ENCODE measurements around the gene TRMO.
"Not testable (repeated sequence)": the region's sequence is repeated elsewhere in the genome, so short reads cannot be mapped to it uniquely, and the experiment has no call there.

Gene TRMO

DNA sequence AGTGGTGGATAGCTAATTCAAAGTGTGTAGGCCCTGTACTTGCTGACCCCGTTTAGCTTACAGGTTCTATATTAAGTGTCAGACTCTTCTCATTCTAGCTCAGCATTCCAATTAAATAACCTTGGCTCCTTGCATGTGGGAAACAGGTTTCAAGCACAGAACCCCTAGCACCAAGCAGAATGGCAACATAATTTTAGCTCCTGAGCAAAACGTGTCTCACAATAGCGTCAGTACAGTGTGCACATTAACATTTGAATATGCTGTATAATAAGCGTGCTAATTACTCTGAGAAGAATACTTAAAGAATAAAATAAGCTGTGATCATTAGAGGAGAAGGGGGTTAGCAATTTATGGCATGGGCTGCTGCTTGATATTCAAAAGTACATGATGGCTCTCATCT lies 39.8 kb upstream of the TRMO start:
- no peaks in the 10 kb centered on the region for H3K27me3 ChIP-seq (replicated peaks in 2 of 5; ENCODE audit: control insufficient read depth in 4 of 5, insufficient read depth in 5 of 5, low read length in 4 of 5)
- ChIA-PET POLR2A (interaction anchor here (1.1 kb wide), 1 partner anchor 21 kb away, joined by 3 read pairs; the partner anchor contains the start of gene ANP32B), CTCF (interaction anchor here (0.6 to 8.2 kb wide), 10 partner anchors 9 to 112 kb away, joined by 3 to 64 read pairs (median 3); partner anchors contain the start of genes ANP32B and TRMO)
- H3K9me3 ChIP-seq (ENCODE audit: control extremely low read depth in 1 of 5, control insufficient read depth in 4 of 5, insufficient read depth in 2 of 5, low read depth in 1 of 5, low read length in 4 of 5): no peaks in the 10 kb centered on the region
- no peak overlapping the region for H3K27ac ChIP-seq (ENCODE audit: insufficient read depth in 1 of 2, low read depth in 1 of 2, low read length in 2 of 2, poor library complexity in 1 of 2, severe bottlenecking in 2 of 2)
- 96% methylated on average over 3 of the region's 4 CpGs for WGBS (ENCODE audit: insufficient coverage)
- H3K36me3 ChIP-seq (ENCODE audit: control insufficient read depth in 4 of 4, insufficient read depth in 4 of 4, low read length in 3 of 4): no peaks in the 10 kb centered on the region
- H3K4me1 ChIP-seq (ENCODE audit: control extremely low read depth in 1 of 4, control insufficient read depth in 4 of 4, insufficient read depth in 4 of 4, low read length in 3 of 4): peaks cover 0 to 17% (median 10%) of the 10 kb centered on the region in 4 experiments
- DNase-seq: no peak
- no peak overlapping the region for H3K4me3 ChIP-seq (ENCODE audit: control insufficient read depth in 1 of 7, extremely low read depth in 1 of 7, insufficient read depth in 4 of 7, low read depth in 2 of 7, low read length in 6 of 7)

DNA sequence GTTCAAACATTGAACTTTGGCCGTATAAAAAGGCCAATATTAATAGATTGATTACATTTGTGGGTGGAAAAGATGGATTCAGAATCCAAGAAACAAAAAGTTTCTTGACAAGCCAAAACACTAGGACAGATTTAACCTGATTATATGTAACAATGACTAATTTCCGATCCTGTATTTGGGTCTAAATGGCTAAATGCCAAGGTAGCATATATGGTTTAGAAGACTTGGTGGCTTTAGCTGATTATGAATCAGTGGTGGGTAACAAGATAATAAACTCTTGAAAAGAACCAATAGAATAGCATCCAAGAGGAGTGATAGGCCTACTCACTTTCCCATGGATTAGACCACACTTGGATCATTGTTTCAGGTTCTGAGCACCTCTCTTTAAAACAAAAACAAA lies 39.1 kb upstream of the TRMO start:
- no CpG with 5 or more reads among the region's 2 CpGs for WGBS (ENCODE audit: insufficient coverage)
- H3K9me3 ChIP-seq (ENCODE audit: control extremely low read depth in 1 of 5, control insufficient read depth in 4 of 5, insufficient read depth in 2 of 5, low read depth in 1 of 5, low read length in 4 of 5): no peaks in the 10 kb centered on the region
- H3K27me3 ChIP-seq (replicated peaks in 2 of 5; ENCODE audit: control insufficient read depth in 4 of 5, insufficient read depth in 5 of 5, low read length in 4 of 5): no peaks in the 10 kb centered on the region
- H3K27ac ChIP-seq (ENCODE audit: insufficient read depth in 1 of 2, low read depth in 1 of 2, low read length in 2 of 2, poor library complexity in 1 of 2, severe bottlenecking in 2 of 2): no peak overlapping the region
- no peak overlapping the region for H3K4me3 ChIP-seq (ENCODE audit: control insufficient read depth in 1 of 7, extremely low read depth in 1 of 7, insufficient read depth in 4 of 7, low read depth in 2 of 7, low read length in 6 of 7)
- H3K36me3 ChIP-seq (ENCODE audit: control insufficient read depth in 4 of 4, insufficient read depth in 4 of 4, low read length in 3 of 4): no peaks in the 10 kb centered on the region
- DNase-seq: no peak
- POLR2A ChIA-PET: no interaction called here
- CTCF ChIA-PET: interaction anchor here (0.7 to 8.2 kb wide), 3 partner anchors 10 to 39 kb away, joined by 4 to 64 read pairs (median 8); partner anchors contain the start of genes ANP32B and TRMO
- peaks cover 0 to 16% (median 10%) of the 10 kb centered on the region in 4 experiments for H3K4me1 ChIP-seq (ENCODE audit: control extremely low read depth in 1 of 4, control insufficient read depth in 4 of 4, insufficient read depth in 4 of 4, low read length in 3 of 4)

DNA sequence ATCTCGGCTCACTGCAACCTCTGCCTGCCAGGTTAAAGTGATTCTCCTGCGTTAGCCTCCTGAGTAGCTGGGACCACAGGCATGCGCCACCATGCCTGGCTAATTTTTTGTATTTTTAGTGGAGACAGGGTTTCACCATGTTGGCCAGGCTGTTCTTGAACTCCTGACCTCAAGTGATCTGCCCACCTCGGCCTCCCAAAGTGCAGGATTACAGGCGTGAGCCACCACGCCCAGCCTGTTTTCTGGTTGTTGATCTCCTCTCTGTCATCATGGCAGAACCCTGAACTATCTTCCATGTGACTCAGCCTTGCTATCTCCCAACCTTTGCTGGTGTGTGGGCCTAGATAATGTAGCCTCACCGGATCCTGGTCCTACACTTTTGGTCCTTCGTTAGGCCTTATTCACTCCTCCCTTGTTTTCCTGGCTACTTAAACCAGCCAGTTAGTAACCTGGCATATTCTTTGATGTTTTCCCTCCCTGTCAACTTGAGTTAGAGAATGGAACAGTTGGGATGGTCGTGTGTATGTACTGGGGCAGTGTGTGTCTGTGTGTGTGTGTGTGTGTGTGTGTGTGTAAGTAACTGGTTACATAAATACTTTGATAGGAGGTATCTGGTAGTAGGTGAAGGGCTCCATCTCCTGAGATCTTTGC lies 38.5 kb upstream of the TRMO start:
- H3K27ac ChIP-seq (ENCODE audit: insufficient read depth in 1 of 2, low read depth in 1 of 2, low read length in 2 of 2, poor library complexity in 1 of 2, severe bottlenecking in 2 of 2); POLR2A ChIA-PET; H3K27me3 ChIP-seq (replicated peaks in 2 of 5; ENCODE audit: control insufficient read depth in 4 of 5, insufficient read depth in 5 of 5, low read length in 4 of 5); H3K4me3 ChIP-seq (ENCODE audit: control insufficient read depth in 1 of 7, extremely low read depth in 1 of 7, insufficient read depth in 4 of 7, low read depth in 2 of 7, low read length in 6 of 7); DNase-seq; H3K9me3 ChIP-seq (ENCODE audit: control extremely low read depth in 1 of 5, control insufficient read depth in 4 of 5, insufficient read depth in 2 of 5, low read depth in 1 of 5, low read length in 4 of 5); H3K36me3 ChIP-seq (ENCODE audit: control insufficient read depth in 4 of 4, insufficient read depth in 4 of 4, low read length in 3 of 4): not testable (repeated sequence)
- WGBS (ENCODE audit: insufficient coverage): 95% methylated on average over 6 of the region's 9 CpGs
- H3K4me1 ChIP-seq (ENCODE audit: control extremely low read depth in 1 of 4, control insufficient read depth in 4 of 4, insufficient read depth in 4 of 4, low read length in 3 of 4): peaks cover 0 to 15% (median 9%) of the 10 kb centered on the region in 4 experiments
- CTCF ChIA-PET: interaction anchor here (1.4 to 8.2 kb wide), 4 partner anchors 8 to 39 kb away, joined by 3 to 64 read pairs (median 10); partner anchors contain the start of gene ANP32B

DNA sequence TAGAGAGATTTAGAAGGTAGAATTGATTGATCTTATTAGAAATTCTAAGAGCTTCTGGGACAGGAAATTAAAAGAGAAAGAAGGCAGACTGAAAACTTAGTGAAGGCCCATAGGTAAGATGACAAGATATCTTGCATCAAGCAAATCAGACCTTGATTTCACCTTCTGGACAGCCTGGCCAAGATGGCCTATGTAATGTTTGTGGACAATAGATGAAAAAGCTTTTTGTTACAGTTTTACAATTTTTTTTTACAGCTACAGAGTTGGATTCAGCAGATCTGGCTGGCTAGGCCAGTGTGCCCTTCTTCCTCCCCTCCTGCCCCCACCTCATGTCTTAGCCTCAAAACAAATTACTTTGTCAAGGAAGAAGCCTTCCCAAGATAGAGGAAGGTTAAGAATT lies 37.3 kb upstream of the TRMO start:
- Histone ChIP-seq H3K27ac (ENCODE audit: insufficient read depth in 1 of 2, low read depth in 1 of 2, low read length in 2 of 2, poor library complexity in 1 of 2, severe bottlenecking in 2 of 2) (peak overlapping the region in 1 of 2 experiments; percentile 8), H3K27me3 (replicated peaks in 2 of 5; ENCODE audit: control insufficient read depth in 4 of 5, insufficient read depth in 5 of 5, low read length in 4 of 5) (no peaks in the 10 kb centered on the region), H3K9me3 (ENCODE audit: control extremely low read depth in 1 of 5, control insufficient read depth in 4 of 5, insufficient read depth in 2 of 5, low read depth in 1 of 5, low read length in 4 of 5) (no peaks in the 10 kb centered on the region), H3K36me3 (ENCODE audit: control insufficient read depth in 4 of 4, insufficient read depth in 4 of 4, low read length in 3 of 4) (no peaks in the 10 kb centered on the region), H3K4me1 (ENCODE audit: control extremely low read depth in 1 of 4, control insufficient read depth in 4 of 4, insufficient read depth in 4 of 4, low read length in 3 of 4) (peaks cover 0 to 21% (median 10%) of the 10 kb centered on the region in 4 experiments), H3K4me3 (ENCODE audit: control insufficient read depth in 1 of 7, extremely low read depth in 1 of 7, insufficient read depth in 4 of 7, low read depth in 2 of 7, low read length in 6 of 7) (no peak overlapping the region)
- POLR2A ChIA-PET: interaction anchor here (0.7 to 1.5 kb wide), 2 partner anchors 17 to 23 kb away, joined by 3 to 4 read pairs; partner anchors contain the start of gene ANP32B
- no peak for DNase-seq
- CTCF ChIA-PET: interaction anchor here (0.8 to 8.2 kb wide), 11 partner anchors 7 to 70 kb away, joined by 3 to 64 read pairs (median 7); partner anchors contain the start of gene ANP32B

DNA sequence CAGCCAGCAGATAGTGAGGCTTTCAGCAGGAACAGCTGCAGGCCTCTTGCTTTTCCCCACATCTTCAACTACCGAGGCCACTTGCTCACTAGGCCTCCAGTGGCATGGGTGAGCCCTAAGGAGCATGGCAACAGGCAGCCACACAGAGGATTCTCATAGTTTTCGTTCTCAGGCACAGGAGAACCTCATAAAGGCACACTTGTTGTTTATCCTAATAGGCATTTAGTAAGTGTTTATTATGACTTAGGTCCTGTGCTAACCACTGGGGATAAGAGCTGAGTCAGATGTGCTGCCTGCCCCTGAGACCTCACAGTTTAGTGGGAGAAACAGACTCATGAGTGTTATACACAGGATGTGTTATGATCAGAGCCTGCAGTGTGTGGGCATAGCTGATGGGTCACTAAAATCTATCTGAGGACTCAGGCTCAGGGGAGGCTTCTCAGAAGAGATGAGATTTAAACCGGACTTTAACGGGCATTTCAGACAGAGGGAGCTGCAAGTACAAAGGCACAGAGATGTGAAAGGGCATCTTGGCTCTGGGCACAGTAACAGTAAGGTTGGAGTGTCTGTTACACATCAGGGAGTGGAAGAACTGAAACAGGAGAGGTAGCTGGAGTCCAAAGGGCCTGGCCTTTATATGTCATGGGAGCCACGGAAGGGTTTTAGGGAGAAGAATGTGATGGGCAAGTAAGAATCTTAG lies 36.7 kb upstream of the TRMO start:
- H3K36me3 ChIP-seq (ENCODE audit: control insufficient read depth in 4 of 4, insufficient read depth in 4 of 4, low read length in 3 of 4): no peaks in the 10 kb centered on the region
- peak in 2 of 3 donors; percentile 41 to 44 for DNase-seq
- no peaks in the 10 kb centered on the region for H3K9me3 ChIP-seq (ENCODE audit: control extremely low read depth in 1 of 5, control insufficient read depth in 4 of 5, insufficient read depth in 2 of 5, low read depth in 1 of 5, low read length in 4 of 5)
- WGBS (ENCODE audit: insufficient coverage): 88% methylated on average over 4 of the region's 5 CpGs
- peak overlapping the region in 1 of 2 experiments; percentile 1 for H3K27ac ChIP-seq (ENCODE audit: insufficient read depth in 1 of 2, low read depth in 1 of 2, low read length in 2 of 2, poor library complexity in 1 of 2, severe bottlenecking in 2 of 2)
- CTCF ChIA-PET: interaction anchor here (0.8 to 8.2 kb wide), 13 partner anchors 8 to 71 kb away, joined by 3 to 64 read pairs (median 6); partner anchors contain the start of gene ANP32B
- POLR2A ChIA-PET: interaction anchor here (0.7 to 1.5 kb wide), 2 partner anchors 17 to 24 kb away, joined by 3 to 4 read pairs; partner anchors contain the start of gene ANP32B
- peaks cover 0 to 26% (median 13%) of the 10 kb centered on the region in 4 experiments for H3K4me1 ChIP-seq (ENCODE audit: control extremely low read depth in 1 of 4, control insufficient read depth in 4 of 4, insufficient read depth in 4 of 4, low read length in 3 of 4)
- no peak overlapping the region for H3K4me3 ChIP-seq (ENCODE audit: control insufficient read depth in 1 of 7, extremely low read depth in 1 of 7, insufficient read depth in 4 of 7, low read depth in 2 of 7, low read length in 6 of 7)
- no peaks in the 10 kb centered on the region for H3K27me3 ChIP-seq (replicated peaks in 2 of 5; ENCODE audit: control insufficient read depth in 4 of 5, insufficient read depth in 5 of 5, low read length in 4 of 5)

DNA sequence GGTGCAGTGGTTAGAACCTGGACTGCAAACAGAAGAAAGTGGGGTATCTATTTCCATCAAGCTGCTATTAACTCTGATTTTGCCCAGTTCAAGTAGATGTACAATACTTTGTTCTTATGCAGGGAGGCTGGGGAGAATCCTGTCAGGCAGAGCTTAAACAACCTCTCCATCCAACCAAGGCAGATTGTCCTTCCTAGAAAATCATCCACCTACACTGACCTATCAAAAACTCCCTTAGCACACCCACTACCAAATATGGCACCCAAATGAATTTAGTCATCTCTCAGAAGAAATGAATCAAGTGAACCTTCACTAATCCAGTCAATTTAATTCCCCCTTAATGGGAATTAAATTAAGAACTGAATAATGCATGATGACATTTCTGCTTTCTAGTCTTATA lies 34.0 kb upstream of the TRMO start:
- CTCF ChIA-PET: interaction anchor here (0.8 to 8.8 kb wide), 9 partner anchors 10 to 89 kb away, joined by 3 to 103 read pairs (median 4); partner anchors contain the start of genes HEMGN and TRMO
- Histone ChIP-seq H3K4me1 (ENCODE audit: control extremely low read depth in 1 of 4, control insufficient read depth in 4 of 4, insufficient read depth in 4 of 4, low read length in 3 of 4) (peaks cover 0 to 26% (median 13%) of the 10 kb centered on the region in 4 experiments), H3K27me3 (replicated peaks in 2 of 5; ENCODE audit: control insufficient read depth in 4 of 5, insufficient read depth in 5 of 5, low read length in 4 of 5) (no peaks in the 10 kb centered on the region), H3K27ac (ENCODE audit: insufficient read depth in 1 of 2, low read depth in 1 of 2, low read length in 2 of 2, poor library complexity in 1 of 2, severe bottlenecking in 2 of 2) (no peak overlapping the region), H3K36me3 (ENCODE audit: control insufficient read depth in 4 of 4, insufficient read depth in 4 of 4, low read length in 3 of 4) (no peaks in the 10 kb centered on the region), H3K4me3 (ENCODE audit: control insufficient read depth in 1 of 7, extremely low read depth in 1 of 7, insufficient read depth in 4 of 7, low read depth in 2 of 7, low read length in 6 of 7) (no peak overlapping the region), H3K9me3 (ENCODE audit: control extremely low read depth in 1 of 5, control insufficient read depth in 4 of 5, insufficient read depth in 2 of 5, low read depth in 1 of 5, low read length in 4 of 5) (no peaks in the 10 kb centered on the region)
- POLR2A ChIA-PET: interaction anchor here (0.6 kb wide), 1 partner anchor 69 kb away, joined by 3 read pairs; no protein-coding TSS in a partner anchor
- DNase-seq: no peak

Measured in common myeloid progenitor, CD34-positive (primary cell).